HG03159 (cell line): Measurements from ENCODE around the gene APOLD1.
"Not testable (repeated sequence)": the region's sequence is repeated elsewhere in the genome, so short reads cannot be mapped to it uniquely, and the experiment has no call there.

ENCODE experiments used
- ATAC-seq: cut with Tn5 transposase; IDR thresholded peaks from one replicate; pipeline ENCODE4 v1.9.1; 2021; ENCODE audit warnings: mild to moderate bottlenecking, moderate library complexity; ENCODE audit not compliant: unreplicated experiment

APOLD1 gene

DNA sequence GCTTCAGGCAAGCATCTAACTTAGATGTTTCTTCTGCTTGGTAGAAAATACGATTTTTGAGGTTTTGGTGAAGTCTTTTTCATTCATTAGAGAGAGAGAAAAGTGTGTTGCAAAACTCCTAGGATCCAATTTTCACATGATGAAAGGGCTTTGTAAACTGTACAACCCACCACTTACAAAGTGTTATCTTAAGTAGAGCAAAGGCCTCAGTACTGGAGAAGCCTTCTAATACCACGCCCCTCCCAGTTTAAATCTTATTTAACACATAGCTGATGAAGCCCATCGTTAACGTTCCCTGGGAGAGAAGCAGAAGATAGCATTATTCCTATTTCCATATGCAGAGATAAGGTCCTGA is 869 bp downstream of the APOLD1 start:
- ATAC-seq: peak; percentile 6

DNA sequence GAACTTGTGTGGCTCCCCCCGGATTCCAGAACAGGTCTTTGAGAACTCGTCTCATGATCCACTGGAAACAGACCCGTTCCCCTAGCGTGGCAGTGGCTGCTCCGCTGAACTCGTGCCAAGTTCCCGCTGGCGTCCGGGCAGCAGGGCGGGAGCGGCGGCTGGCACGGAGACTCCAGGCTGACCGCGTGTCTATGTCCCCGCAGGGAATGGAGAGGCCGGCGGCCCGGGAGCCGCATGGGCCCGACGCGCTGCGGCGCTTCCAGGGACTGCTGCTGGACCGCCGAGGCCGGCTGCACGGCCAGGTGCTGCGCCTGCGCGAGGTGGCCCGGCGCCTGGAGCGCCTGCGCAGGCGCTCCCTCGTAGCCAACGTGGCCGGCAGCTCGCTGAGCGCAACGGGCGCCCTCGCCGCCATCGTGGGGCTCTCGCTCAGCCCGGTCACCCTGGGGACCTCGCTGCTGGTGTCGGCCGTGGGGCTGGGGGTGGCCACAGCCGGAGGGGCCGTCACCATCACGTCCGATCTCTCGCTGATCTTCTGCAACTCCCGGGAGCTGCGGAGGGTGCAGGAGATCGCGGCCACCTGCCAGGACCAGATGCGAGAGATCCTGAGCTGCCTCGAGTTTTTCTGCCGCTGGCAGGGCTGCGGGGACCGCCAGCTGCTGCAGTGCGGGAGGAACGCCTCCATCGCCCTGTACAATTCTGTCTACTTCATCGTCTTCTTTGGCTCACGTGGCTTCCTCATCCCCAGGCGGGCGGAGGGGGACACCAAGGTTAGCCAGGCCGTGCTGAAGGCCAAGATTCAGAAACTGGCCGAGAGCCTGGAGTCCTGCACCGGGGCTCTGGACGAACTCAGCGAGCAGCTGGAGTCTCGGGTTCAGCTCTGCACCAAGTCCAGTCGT is 1.5 kb downstream of the APOLD1 start:
- peak; percentile 75 for ATAC-seq

DNA sequence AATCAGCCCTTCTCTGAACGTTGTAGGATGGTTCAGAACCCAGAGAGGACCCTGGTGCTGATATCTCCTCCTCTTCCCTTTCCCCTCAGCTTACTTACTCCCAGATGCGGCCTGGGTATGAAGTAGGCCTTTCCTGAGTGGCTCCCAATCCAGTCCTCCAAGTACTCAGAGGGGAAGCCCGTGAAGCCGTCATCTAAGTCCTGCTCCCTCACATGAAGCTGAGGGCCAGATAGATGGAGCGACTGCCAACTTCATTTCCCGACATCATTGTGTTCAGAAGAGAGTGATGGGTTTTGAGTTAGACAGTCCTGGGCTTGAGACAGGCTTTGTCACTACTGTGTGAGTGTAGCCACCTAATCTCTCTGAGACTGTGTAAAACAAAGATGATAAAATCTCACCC is 2.7 kb downstream of the APOLD1 start:
- ATAC-seq: no peak

DNA sequence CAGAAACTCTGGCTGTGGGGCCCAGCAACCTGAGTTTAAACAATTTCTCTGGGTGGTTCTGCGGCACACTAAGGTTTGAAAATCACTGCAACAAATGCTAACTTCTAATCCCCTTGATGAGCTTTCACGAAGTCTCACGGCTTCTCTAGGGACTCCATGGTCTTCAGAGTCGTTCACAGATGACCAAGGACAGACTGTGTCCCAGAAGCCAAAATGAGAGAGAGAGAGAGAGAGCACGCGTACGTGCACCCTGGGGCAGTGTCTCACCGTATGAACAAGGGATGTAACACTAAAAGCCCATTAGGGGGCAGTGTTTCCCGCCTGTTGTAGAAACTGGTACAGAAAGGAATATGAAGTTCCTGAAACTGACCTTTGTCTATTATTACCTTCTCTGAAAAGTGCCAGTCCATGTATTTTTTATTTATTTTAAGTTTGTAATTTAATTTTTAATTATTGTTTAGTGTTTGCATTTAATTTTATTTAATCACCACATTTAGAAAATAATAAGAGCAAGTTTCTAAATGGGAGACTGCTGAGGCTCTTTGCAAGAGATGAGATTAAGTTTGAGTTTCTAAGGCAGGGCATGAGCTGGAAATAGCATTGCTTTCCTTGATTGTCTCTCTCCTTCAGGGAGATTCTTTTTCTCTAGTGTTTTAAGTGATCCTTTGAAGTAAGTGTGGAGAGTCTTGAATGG is 3.4 kb downstream of the APOLD1 start:
- no peak for ATAC-seq

DNA sequence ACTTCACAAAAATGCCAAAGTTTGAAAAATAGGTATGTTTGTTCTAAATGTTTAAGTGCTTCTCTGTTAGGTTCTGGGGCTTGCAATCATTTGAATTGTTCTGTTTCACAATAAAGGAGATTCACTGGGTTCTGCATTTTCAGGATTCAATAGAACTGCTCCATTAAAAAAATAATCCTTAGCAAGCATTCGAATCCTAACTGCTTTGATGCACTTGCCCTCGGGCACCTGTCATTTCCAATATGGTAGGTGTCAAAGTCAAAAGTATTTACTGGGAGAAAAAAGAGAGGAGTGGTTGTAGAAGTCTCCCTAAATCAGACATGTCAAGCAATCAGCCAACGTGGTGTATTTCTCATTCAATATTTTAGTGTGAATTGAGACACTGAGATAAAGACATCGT is 5.5 kb downstream of the APOLD1 start:
- no peak for ATAC-seq

DNA sequence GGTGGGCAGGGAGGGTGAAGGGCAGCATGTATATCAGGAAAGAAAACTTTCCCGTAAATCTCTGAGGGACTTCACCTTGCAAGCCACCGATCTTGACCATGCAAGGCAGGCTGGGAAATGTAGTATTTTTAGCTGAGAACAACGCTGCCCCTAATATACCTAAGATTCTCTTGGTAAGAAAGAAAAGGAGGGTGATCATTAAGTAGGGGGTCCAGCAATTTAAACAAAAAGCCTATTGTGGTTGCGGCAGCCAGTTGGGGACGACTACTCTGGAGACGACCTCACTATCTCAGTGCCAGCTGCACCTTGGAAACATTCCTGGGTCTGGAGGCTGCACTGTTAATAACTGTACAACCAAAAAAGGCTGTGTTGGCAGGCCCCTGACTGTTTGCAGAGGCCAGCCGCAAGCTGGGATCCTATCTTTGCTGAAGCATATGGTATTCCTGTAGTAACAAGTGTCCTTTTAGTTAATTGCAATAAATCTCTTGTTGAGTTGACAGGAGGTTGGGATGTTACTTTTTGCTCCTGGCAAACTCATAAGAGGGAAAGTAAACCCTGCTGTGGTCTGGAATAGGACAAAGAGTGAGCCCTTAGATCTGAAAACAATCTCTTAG is 6.4 kb downstream of the APOLD1 start:
- ATAC-seq: no peak

DNA sequence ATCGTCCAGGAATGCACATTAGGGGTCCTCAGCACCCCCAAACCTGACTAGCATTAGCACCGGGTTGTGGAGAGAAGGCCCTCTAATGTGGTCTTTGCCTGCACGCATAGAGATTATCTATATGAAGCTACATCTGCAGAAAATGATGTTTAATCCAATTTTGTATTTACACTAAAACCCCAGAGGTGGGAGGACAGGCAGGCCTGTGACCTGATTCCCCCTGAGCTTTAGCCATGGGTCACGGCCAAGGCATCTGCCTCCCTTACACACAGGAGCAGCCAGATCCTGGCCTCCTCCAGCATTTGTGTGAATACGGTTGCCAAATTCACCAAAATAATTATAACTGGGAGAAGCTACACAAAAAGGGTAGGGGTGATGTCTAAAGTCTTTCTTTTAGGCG is 7.0 kb downstream of the APOLD1 start:
- no peak for ATAC-seq

DNA sequence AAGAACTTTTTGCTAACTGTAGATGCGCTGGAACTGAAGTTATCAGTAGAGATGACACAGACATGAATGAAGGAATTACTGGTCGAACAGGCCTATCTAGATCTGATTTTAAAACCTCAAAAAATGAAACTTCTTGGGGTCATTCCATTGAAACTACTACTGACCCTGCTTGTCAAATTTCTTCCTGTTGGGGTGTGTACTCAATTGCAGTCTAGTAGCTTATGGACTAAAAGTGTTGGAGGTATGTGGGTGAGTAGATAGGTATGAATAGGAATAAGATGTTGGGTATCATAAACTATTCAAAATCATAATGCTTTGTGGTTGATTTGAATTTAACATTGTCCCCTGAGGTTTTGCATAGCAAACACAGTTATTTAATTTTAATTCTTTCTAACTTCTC is 9.2 kb downstream of the APOLD1 start:
- no peak for ATAC-seq

DNA sequence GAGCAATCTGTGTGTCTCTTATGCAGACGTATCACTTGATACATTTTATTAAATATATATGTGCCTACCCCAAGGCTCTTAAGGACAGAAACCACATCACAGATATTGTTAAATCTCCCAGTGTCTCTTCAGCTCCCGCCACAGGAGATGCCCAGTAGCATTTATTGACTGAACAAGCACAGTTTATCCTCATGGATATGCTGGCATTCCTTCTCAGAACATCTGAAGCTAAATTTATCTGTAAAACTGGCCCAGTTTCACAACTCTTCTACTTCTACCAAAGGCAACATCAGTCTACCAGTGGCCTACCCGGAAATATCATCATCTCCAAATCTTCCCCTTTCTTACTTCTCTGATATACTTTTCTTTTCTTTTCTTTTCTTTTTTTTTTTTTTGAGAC is 10.7 kb downstream of the APOLD1 start:
- ATAC-seq: no peak

DNA sequence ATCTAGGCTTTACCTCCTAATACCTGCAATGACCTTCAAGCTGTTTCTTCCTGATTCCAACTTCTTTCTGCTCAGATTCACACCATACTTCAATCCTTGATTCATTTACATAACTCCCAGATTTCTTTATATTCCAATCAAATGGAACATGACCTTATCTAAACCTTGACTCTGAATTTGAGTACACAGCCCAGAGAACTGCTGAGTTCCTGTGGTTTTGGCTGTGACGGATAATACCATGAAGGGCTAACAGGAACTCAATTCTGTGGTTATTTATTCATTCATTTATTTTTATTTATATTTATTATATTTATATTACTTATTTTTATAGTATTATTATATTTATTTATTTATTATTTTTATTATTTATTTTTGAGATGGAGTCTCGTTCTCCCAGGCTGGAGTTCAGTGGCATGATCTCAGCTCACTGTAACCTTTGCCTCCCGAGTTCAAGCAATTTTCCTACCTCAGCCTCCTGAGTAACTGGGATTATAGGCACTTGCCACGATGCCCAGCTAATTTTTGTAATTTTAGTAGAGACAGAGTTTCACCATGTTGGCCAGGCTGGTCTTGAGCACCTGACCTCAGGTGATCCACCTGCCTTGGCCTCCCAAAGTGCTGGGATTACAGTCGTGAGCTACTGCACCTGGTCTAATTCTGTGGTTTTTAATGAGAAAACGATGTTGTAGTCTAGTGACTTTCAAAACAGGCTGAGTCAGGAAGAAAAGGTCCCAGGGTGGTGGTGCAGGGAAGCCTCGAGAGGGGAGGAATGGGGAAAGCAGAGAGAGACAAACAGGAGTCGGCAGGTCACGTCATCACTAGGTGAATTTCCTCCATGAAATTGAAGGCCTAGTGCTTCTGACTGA is 11.7 kb downstream of the APOLD1 start:
- ATAC-seq: no peak

DNA sequence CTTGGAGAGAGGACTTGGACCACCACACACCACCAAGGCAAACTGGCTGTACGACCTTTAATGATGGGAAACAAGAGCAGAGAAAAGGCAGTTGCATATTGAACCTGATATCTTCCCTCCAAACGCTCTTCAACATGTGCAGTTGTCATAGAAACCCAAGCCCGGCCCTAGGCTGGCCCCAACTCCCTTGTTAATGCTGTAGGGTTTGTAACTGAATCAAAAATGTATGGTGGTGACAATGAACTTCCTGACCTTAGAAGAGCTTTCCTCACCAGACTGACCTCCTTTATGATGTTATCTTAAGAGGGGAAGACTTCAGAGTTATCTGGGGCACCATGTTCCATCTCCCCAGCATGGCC is 12.3 kb downstream of the APOLD1 start:
- no peak for ATAC-seq

DNA sequence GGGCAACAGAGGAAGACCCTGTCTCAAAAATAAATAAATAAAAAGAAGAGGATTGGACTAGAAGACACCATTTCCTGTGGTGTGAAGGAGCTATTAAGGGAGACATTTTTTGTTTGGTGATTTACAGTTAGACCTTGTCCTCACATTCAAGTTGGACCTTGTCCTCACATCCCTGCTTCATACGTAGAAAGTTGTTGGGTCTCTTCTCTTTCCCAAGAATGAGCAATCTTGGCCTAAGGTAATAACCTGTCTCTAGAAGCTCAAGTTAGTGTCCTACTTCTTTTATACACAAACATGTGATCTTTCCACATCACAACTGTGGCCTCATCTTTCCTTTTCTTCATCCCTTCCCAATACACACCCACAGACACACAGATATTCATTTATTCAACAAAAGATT is 13.0 kb downstream of the APOLD1 start:
- ATAC-seq: no peak

DNA sequence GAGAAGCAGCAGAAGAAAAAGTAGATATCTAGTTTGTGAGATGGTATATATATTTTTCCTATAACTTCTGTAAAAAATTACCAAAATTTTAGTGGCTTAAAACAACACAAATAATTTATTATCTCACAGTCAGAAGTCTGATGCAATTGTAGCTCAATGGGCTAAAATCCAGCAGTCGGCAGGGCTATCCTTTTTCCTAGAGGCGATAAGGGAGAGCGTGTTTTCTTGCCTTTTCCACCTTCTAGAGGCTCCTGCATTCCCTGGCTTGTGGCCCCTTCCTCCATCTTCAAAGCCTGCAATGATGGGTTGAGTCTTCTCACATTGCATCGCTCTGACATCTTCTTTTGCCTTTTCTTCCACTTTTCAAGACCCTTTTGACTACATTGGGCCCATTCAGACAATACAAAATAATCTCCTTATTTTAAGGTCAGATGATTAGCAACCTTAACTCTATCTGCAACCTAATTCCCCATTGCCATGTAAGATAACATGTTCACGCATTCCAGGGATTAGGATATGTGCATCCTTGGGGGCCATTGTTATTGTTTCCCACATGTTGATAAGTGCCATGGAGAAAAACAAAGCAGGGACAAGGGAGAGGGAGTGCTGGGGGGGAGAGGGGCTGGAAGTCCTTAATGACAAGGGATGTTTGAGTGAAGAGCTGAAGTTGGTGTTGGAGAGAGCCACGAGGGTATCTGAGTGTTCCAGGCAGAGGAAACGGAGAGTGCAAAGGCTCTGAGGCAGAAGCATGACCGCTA is 13.9 kb downstream of the APOLD1 start:
- no peak for ATAC-seq

DNA sequence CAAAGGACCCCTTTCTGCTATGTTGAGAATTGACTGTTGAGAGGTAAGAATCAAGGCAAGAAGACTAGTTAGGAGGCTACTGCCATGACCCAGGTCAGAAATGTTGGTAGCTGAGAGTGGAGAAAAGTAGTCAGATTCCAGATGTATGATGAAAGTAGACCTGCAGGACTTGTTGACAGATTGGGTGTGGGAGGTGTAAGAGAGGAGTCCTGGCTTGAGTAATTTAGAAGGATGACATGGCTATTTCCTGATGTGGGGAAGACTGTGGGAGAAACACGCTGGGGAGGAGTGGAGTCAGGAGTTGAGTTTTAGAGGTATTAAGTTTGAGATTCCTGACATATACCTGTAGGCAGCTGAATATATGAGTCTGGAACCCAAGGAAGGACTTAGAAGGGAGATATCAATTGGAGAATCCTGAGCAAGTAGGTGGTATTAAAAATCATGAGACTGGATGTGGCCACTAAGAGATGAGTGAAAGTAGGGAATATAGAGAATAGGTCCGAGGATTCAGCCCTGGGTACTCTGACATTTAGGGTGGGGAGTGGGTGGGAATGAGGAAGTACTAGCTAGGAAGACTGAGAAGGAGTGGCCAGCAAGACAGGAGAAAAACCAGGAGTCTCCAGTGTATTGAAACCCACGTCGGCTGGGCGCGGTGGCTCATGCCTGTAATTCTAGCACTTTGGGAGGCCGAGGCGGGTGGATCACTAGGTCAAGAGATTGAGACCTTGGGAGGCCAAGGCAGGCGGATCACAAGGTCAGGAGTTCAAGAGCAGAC is 15.1 kb downstream of the APOLD1 start:
- ATAC-seq: no peak

DNA sequence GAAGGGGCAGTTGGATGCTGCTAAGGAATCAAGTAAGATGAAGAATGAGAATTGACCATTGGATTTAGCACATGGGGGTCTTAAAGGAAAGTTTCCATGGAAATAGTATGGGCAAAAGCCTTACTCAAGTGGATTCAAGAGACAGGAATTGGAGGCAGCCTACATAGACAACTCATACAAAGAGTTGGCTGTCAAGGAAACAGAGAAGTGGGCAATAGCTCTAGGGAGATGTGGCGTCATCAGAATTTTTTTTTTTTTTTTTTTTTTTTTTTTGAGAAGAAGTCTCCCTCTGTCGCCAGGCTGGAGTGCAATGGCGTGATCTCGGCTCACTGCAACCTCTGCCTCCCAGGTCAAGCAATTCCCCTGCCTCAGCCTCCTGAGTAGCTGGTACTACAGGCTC is 16.2 kb downstream of the APOLD1 start:
- not testable (repeated sequence) for ATAC-seq

DNA sequence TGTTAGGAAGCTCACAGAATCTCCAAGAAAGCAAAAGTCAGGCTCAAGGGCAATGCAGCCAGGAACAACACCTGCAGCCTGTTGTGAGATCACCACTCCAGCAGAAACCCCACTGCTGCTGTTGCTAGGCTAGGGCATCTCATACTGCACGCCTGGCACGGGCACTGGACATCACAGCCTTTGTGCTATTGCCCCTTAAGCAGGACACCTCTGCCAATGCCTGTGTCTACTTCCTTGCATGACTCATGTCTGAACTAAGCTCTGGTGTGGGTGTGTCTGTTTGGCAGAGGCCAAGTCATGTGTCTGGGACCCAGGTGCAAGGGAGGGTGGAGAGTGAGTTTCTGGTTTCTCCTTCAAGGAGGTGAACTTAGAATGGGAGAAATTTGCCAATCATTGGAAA is 17.7 kb downstream of the APOLD1 start:
- ATAC-seq: peak; percentile 73

DNA sequence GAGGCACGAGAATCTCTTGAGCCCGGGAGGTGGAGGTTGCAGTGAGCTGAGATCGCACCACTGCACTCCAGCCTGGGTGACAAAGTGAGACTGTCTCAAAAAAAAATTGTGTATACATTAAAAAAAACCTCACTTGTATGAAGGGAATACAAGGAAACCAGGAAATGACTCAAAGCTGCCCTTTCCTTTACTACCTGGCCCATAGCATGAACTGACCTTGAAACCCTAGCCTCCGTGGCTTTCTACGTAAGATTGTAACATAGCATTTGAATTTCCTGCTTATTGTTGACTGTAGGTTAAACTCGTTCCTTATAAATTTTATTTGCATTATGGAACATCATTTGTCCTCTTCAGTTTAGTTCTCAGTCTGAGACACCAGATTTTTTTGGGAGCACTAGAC is 18.6 kb downstream of the APOLD1 start:
- no peak for ATAC-seq

DNA sequence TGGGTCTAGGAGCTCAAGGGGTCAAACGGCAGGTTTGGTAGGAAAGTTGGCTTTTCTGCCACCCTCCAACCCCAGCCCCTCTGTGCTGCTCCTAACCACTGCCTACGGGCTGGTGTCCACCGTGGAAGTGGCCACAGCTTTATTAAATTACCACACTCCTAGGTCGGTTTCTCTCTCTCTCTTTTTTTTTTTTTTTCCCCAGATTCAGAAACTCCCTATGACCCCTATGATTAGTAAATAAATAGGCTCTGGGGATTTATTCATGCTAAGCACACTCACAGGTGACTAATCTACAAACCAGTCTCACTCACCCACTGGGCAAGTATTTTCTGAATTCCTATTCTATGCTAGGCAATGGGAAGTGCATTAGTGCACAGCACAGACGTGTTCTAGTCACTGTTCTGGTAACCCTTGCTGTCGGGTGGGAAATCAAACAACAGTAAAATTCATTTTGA is 19.0 kb downstream of the APOLD1 start:
- no peak for ATAC-seq

DNA sequence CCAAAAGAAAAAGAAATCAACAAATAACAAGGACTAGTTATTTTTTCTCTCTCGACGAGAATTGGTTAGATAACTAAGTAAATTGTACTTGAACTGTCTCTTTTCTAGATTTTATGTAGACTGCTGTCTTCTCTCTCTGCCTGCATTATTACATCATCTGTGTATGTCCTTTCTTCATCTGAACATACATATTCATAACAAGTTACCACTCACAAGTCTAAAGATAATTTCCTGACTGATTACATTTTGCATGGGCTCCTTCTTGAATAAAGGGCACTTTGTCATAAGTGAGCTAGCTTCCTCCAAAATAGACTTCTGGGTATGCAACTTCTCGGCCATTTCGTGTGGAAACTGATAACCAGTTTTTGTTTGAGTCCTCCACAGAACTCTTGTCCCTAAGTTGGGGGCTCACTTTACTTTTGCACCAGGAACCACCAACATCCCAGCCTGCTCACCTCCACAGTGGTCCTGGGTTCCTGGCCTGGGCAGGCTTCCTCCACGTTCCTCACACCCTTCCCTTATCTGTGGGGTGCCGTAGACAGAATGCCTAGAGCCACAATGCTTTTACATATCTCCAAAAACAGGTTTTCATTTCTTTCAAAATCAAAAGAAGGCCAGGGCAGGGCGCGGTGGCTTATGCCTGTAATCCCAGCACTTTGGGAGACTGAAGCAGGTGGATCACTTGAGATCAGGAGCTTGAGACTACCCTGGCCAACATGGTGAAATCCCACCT is 21.5 kb downstream of the APOLD1 start:
- ATAC-seq: no peak
